ENCODE data around the gene SGPP2.
"Not testable (repeated sequence)": the region's sequence is repeated elsewhere in the genome, so short reads cannot be mapped to it uniquely, and the experiment has no call there.

SGPP2 gene

DNA sequence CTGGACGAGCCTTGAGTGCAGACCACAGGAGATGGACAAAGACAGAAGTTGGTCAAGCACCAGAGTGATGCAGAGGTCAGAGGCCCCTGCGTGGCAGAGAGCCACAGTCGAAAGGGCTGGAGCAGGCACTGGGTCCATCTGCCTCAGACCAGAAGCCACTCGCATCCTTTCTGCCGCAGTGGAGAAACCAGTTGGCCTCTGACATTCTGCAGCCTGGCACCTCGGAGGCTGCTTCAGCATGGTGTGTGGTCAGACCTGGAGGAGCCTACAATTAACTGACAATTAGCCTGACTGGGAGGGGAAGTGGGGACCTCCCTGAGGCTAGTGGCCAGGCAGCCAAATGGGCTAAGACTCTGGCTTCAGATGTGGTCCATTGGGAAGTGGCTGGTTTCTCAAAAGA lies 111.1 kb downstream of the SGPP2 start:
- no peak for DNase-seq

DNA sequence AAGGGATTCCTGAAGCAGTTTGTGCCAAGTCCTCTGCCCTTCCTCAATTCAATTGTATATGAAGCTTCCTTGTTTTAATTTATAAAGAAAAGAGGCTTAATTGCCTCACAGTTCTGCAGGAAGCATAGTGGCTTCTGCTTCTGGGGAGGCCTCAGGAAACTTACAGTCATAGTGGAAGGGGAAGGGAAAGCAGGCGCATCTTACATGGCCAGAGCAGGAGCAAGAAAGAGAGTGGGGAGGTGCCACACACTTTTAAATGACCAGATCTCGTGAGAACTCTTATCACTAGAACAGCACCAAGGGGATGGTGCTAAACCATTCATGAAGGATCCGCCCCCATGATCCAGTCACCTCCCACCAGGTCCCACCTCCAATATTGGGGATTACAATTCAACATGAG lies 114.2 kb downstream of the SGPP2 start:
- DNase-seq, result no peak

DNA sequence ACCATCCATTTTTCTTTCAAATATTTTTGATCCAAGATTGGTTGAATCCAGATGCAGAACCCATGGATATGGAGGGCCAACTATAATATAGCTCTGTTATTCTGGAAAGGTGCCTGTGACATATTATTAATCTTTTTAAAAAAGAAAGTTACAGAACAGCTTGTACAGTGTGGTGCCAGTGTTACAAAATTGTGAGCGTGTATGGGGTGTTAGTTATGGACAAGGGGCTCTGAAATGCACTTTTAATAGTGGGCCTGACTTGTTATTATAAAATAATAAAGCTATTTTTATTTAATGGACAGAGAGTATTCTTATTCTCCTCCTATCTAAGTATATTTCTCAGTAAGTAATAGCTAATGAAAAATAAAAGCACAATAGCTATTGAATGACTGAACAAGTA lies 120.3 kb downstream of the SGPP2 start:
- DNase-seq, result no peak

DNA sequence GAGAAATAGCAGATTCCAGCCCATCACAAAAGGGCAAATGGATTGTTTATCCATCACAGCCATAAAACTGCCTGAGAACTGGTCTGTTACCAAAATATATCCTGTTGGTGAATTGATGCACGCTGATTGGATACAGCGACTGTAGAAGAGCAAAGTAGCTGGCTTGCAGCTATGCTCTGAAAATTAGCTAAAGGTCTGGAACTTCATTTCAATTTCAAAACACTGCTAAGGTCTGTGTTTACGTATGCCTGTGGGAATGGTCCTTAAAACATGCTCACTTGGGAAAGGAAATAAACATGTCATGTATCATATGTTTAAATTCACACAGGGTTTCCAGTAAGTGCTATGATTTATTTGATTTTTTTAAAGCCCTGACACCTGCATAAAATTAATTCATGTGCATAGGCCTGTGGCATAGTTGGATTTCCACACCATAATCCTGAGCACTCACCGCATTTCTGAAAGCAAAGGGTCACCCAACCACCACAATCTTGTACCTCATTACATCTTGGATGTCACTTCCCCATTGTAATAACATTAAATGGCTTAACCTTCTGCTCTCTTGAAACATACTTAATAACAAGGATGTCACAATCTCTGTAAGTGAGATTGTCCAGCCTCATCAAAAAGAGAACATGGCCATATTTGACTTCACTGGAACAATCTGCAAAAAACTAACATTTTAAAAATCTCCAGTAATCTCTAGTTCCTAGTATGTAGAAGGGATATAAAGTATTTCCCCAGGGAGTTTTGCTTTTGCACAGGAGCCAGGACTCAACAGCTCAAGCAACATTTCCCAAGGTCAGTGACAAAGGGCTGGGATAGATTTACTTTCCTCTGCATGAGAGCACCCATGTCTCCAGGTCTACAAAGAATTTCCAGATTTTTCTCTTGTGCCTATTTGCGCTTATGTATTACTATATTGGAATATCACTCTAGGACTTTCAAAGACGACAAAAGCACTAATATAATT lies 121.8 kb downstream of the SGPP2 start:
- no peak for DNase-seq

DNA sequence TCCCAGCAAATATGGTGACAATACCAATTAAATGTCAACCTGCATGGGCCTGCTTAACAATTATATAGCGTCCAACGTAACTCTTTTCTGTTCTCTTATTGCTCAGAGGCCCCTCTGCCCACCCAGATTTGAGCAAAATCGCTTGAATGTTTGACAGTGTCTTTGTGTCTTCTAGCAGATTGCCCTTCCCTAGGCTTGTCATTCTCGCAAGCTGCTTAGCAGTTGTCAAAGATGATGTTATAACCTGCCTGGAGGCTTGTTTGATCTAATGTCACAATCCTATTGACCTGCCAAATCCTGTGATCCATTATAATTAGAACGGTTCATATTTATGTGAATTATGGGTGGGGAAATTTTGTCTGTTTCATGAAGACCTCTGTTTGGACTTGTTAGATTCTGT lies 122.7 kb downstream of the SGPP2 start:
- DNase-seq, result no peak

DNA sequence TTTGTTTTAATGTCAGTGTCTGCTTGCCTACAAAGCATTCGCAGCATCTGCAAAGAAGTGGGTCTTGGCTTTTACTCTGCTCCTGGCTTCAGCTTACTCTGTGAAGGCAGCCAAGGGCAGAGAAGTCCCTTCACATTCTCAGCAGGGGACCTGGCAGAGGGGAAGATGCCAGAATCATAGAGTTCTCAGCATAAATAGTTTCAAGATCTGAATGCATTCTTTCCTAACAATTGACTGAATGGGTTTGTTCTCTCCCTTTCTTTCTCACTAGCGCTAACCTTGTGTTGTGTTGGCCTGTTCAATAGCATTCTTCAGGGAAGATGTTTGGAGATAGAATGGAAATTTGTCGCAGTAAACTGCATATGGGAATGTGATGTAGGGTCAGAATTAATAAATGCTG lies 124.6 kb downstream of the SGPP2 start:
- peak in 1 of 2 experiments; percentile 21 for DNase-seq

DNA sequence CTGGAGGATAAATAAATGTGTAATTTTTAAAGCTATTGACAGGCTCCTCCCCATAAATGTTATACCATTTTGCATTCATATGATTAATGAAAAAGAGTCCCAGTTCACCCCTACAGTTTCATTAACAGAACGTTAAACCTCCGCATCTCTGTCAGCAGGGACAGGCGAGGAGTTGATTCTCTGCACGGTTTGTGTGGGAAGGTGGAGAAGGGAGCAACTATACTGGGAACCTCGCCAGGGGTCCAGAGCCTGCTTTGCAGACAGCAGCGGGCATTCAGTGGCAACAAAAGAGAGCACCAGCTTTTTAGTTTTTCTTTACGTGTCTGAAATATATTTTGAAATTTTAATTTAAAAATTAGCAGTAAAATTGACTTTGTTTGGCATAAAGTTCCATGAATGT lies 130.2 kb downstream of the SGPP2 start:
- no peak for DNase-seq

DNA sequence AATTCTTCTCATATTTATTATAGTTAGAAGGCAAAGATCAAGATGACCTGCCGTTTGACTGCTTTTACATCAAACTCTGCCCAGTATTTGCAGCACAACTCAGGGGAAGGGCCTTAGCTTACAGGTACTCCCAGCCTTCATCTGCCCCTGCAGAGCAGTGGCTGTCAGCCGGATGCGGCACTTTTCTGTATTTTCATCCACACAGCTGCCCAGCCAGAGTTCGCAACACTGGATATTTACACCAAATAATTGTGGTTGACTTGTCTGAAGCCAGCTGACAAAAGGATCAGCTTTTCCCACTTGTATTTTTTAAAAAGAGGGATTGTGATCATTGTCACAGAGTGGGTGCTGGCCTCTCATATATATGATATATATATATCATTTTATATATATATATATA lies 136.8 kb downstream of the SGPP2 start:
- no peak for DNase-seq

DNA sequence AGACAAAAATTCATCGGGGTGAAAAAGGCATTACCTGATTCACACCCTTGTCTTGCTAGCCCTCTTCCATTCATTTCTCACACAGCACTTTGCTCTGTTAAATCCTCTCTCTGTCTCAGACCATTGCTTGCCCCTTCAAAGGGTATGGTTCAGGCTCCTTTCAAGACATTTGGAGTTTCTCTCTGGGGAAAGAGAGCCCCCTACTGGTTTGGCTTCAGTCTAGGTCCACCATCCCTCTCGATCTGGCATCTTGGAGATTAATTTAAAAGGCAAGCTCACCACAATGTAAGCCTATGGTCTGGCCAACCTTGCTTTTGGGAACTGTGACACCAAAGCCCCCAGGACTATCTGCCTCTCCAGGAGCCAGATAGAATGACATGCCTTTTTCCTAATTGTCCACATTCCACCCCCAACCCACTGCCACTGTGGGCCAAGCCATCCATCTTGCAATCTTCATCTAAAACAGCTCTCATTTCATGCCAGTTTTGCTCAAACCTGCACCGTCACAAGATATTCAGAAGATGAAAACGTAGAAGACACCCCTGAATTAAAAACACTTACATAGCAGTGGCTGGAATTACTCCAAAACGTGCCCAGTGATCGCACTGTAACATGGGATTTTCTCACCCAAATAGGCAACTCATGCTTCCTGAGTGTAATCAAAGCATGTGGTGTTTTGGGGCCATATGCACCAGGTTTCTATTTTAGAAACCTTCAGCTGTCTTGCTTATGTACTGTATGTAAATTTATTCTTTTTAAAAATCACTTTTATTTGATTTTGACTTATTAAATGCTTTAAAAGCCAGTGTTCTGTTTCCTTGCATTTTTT lies 137.7 kb downstream of the SGPP2 start:
- DNase-seq, result peak in 1 of 2 experiments; percentile 42

DNA sequence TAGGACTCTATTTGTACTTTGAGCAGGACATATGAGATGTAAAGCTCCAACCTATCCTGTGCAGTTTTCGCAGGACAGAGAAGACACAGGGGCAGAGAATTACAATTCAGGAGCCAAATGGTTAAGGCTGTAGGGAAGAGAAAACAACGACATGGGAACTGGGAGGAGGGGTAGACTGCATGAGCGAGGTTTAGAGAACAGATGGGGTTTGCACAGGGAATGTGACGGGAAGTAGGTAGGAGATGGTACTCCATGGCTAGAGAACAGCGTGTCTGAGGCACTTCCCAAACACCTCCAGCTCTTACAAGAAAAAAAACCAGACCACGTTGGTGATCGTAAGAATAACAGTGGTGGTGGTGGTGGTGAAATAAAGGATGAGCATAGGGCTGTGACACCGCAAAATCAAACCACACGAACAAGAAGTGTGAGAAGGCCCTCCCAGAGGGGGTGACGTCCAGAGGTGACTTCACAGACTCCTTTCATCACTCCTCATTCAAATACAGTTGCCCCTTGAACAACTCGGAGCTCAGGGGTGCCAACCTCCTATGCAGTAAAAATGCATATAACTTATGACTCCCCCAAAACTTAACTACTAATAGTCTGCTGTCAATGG lies 138.9 kb downstream of the SGPP2 start:
- DNase-seq, result no peak

DNA sequence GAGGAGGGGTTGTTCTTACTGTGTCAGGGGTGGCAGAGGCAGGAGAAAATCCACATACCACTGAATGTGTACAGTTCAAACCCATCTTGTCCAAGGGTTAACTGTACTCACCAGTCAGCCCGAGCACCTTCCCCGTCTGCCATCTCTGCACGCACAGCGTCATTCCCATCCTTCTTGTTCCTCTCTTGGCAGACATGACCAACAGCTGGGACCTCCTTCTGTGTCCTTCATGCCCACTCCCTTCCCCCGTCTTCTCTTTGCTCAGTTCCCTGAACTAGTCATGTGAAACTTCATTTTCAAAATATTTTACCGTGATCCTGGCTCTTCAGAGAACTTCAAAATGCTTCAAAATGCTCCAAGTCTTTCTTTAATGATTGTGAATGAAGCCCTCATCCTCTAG lies 139.6 kb downstream of the SGPP2 start:
- DNase-seq, result no peak

DNA sequence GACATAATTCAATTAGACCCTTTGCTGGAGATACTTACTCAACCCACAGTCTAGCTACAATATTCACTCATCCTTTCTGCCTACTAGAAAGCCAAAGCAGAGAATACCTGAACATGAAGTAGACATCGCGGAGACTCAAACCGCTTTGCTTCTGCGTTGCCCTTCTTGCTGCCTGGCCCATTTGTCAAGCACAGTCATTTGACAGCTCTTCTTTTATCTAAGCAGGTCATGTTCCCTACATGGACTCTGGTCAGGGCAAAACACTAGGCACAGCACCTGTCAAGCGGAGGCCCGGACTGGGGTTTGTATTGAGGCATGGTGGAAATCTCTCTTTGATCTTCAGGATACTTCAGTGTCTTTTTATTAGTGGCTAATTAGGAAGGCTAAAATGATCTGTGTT lies 141.9 kb downstream of the SGPP2 start:
- no peak for DNase-seq

DNA sequence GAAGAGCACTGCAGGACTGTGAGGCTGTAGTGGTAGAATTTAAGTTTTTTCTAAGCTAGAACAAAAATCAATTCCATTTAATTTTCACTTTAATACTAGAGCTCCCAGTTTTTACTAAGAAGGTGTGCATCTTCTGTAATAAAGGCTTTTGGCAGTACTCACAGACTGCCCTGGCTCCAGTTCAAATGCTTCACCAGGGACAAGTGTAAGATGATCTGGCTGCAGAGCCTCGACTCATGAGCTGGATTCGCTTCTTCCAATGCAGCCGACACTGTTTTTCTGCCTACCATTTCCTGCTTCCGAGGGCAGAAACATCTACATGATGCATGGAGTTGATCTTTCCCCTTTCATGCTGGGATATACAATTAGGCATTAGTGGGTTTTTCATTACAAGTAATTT lies 144.5 kb downstream of the SGPP2 start:
- DNase-seq, result peak; percentile 8 to 70

DNA sequence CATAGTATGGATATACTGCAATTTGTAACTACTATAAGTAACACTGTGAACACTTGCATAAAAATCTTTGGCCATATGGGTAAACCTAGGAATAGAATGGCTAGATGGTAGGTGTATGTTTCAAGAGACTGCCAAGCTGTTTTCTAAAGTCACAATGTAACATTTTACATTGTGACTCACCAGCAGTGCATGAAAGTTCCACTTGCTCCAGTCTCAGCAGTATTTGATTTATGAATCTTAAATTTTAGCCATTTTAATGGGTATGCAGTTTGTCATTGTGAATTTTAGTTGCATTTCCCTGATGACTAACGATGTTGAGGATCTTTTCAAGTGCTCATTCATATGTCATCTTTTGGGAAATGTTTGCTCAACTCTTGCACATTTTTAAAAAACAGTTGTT lies 145.5 kb downstream of the SGPP2 start:
- no peak for DNase-seq

DNA sequence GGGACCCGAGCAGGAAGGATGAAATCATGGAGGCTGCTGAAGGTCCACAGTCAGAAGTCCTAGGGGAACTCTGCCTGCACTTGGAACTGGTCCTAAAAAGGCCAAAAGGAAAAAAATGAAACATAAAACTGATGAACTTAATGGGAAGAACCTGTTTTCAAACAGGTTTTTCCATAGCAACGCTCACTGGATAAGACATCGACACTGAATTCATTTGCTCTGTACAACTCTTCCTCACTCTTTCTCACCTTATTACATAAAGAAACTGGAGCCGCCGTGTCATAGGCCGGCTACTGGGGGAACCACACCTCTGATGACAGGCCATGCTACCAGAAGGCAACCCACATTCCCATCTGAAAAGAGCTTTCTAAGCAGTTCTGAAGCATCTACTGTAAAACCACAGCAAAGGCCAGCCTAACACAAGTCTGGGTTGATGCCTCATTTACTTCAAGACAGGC lies 147.9 kb downstream of the SGPP2 start:
- no peak for DNase-seq

DNA sequence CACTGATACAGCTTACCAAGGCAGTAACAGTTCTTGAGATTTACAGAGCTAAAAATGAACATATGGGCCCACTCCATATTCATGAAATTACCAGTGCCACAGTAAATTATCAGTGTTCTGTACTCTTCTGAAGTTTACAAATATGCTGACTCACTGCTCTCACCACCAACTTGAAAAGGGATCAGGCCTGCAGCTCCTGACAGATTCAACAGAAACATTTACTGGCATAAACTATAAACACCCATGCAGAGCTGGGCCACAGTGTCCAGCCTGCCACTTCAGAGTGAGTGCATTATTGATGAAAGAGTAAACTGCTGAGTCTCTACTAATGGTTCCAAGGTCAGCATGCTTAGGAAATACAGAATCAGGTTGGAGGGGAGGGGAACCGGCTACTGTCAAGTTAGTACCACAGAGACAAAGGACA lies 148.4 kb downstream of the SGPP2 start:
- no peak for DNase-seq

DNA sequence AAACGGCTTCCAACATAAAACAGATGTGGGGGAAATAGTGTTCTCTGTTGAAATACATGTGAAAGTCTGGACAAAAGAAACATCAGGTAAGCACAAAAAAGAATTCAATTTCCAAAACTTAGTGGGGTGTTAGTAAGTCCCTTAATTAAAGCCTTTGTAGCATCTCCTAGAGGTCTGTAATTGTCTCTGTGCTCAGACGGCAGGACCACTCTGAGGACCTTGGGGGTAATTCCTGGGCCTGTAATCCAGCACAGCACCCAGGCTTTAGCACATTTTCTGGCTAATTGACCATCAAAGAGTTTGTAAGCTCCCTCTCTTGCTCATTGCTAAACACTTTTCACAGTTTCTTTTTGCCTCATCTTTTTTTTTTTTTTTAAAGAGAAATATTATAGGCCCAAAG lies 151.3 kb downstream of the SGPP2 start:
- no peak for DNase-seq

DNA sequence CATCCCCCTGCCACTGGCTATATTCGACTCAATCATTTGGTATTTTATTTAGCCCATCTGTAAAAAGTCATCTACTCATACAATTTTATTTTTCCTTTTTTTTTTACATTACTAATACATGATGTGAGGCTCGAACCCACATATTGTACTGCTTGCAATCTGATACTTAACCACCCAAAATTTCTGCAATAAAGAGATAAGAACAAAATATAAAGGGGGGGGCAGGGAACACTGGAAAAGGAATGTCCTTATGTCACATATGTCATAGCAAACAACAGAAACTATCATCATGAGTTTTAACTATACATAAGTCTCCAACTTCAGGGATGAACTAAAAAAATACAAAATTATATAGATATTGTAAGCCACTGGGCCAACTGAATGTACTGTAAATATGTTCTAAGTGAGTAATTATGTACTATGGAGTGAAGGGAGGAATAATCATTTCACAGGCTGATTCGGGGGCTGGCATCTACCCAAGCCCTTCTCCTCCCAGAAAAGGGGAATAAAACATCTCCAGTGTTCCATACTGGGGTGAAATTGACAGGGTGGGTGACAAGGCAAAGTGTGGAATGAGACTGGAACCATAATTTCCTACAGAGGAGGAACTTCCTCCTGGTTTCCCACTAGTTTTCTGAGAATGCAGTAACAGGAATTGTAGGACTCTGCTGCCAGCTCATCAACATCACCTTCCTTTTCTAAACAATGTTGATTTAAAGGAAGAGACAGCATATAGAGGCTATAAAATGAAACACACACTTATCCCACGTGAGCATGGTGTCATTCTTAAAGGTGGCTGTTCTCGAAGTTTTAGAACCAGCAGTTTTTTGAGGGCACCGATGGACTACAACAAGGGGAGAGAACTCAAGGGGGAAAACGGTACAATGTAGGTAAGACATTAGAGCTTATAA lies 152.1 kb downstream of the SGPP2 start:
- DNase-seq, result no peak

DNA sequence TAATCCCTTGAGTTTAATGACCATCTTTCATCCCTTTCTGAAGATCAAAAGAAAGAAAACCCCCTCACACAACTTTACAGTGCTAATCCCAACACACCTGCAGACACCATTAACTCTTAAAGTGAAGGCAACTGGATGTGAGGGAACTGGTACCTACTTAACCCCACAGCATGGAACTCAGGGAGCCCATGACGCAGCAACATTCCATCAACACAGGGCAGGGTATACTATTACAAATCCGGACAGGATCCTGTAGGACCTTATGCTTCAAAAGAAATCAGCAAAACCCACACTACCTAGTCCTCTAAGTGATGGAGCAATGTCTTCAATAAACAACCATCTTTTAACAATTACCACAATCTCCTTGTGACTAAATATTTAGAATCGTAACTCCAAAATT lies 153.0 kb downstream of the SGPP2 start:
- no peak for DNase-seq

DNA sequence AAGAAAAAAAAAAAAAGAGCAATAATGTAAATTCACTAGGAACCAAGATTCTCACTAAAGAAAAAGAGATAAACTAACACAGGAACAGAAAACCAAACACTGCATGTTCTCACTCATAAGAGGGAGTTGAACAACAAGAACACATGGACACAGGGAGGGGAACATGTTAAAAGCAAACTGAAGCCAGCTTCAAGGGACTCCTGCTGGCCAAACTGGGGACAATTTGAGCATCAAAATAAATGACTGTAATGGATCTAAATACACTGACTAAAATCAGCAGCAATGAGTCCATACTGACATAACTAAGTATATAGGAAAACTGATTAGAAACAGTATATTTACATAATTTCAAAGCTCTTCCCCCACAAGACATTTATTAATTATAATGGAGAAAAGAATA lies 158.6 kb downstream of the SGPP2 start:
- no peak for DNase-seq

DNA sequence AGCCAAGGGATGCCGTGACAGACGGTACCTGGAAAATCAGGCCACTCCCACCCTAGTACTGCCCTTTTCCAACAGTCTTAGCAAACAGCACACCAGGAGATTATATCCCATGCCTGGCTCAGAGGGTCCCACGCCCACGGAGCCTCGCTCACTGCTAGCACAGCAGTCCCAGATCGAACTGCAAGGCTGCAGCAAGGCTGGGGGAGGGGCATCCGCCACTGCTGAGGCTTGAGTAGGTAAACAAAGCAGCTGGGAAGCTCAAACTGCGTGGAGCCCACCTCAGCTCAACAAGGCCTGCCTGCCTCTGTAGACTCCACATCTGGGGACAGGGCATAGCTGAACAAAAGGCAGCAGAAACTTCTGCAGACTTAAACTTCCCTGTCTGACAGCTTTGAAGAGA lies 160.2 kb downstream of the SGPP2 start:
- DNase-seq, result not testable (repeated sequence)

DNA sequence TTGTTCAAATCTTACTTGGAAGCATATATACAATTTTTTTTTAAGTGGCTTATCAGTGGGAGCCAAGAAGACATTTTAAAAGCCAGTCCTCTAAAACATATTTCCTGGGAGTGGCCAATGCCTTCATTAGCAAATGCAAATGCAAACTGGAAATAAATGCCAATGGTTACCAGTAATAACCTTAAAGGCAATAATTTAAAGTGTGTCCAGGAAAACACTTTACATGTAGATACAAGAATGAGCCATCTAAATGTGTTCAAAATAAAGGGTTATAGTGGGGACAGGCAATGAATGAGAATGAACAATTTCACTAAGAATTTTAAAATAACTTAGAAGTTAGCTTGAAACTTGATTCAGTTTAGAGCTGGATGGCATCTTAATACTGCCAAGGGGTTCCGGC lies 167.3 kb downstream of the SGPP2 start:
- no peak for DNase-seq

All from NCI-H446 (cell line).